Measurements from ENCODE around the gene PEAK1. TPM values are rescaled to one million over a fixed set of nuclear protein-coding genes. Genes with fewer than 3 reads are reported as not detected.

The PEAK1 gene
- total and polyA plus RNA-seq, 4 donors, result 8.6 to 147 (median 40.2) TPM

DNA sequence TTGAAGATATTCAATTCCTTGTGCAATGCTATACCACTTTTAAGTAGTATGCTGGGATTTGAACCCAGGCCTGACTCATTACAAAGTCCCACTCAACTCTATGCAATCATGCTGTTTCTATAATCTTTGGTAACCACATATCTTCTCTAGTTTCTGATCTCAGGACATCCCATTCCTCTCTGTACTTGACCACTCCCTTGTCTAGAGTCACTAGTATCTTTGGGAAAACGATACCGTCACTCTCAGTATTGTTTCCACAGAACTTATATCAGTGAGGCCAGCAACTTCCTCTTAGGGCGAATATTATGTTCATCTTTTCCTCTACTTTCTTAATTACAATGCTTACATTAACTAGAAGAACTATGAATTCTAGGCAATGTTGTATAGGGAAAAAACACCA is 211.7 kb downstream of the PEAK1 start:
- no peak overlapping the region for H3K9ac ChIP-seq (ENCODE audit: insufficient read depth in 1 of 2, low read length in 2 of 2)
- no peak overlapping the region for H3K27ac ChIP-seq (ENCODE audit: low read depth in 1 of 2, low read length in 1 of 2)
- peaks cover 0 to 3% (median 1%) of the 10 kb centered on the region in 4 donors for H3K36me3 ChIP-seq (ENCODE audit: control insufficient read depth in 4 of 4, insufficient read depth in 4 of 4, low read length in 4 of 4)
- H3K4me3 ChIP-seq, result no peak overlapping the region
- WGBS, 2 donors, result 62 to 65% methylated on average over 3 of the region's 3 CpGs
- TF ChIP-seq, protein P1, sequence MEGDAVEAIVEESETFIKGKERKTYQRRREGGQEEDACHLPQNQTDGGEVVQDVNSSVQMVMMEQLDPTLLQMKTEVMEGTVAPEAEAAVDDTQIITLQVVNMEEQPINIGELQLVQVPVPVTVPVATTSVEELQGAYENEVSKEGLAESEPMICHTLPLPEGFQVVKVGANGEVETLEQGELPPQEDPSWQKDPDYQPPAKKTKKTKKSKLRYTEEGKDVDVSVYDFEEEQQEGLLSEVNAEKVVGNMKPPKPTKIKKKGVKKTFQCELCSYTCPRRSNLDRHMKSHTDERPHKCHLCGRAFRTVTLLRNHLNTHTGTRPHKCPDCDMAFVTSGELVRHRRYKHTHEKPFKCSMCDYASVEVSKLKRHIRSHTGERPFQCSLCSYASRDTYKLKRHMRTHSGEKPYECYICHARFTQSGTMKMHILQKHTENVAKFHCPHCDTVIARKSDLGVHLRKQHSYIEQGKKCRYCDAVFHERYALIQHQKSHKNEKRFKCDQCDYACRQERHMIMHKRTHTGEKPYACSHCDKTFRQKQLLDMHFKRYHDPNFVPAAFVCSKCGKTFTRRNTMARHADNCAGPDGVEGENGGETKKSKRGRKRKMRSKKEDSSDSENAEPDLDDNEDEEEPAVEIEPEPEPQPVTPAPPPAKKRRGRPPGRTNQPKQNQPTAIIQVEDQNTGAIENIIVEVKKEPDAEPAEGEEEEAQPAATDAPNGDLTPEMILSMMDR (IDR thresholded peaks at IDR 0.05; ENCODE audit: control extremely low read depth, extremely low read depth), result no peak
- H3K27me3 ChIP-seq (ENCODE audit: control insufficient read depth in 3 of 3, insufficient read depth in 3 of 3, low read length in 2 of 3), result no peaks in the 10 kb centered on the region
- ATAC-seq (ENCODE audit: insufficient read depth, low FRiP score), result no peak
- peaks cover 0 to 2% (median 0%) of the 10 kb centered on the region in 5 donors for H3K4me1 ChIP-seq (ENCODE audit: control insufficient read depth in 5 of 5, insufficient read depth in 5 of 5, low read length in 5 of 5)
- no peaks in the 10 kb centered on the region for H3K9me3 ChIP-seq (ENCODE audit: control insufficient read depth in 4 of 4, insufficient read depth in 3 of 4, low read length in 3 of 4)
- no peak for DNase-seq

DNA sequence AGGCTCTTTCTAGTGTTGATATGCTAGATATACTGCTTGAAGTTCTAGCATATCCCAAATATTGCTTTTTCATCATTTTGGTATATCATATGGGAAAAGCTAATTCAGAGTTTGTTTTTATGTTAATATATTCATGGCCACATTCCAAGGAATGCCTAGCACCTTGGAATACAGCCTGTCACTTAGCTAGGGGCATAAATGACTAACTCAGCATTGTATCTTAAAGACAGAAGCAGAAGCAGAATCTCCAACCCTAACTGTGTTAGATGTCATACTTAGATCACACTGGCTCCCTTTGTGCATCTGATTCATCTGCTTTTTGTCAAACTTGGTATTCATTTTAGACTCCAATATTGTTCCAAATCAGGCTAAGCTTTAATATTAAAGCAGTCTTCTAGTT is 218.2 kb downstream of the PEAK1 start:
- no peak overlapping the region for H3K4me3 ChIP-seq
- no peak for DNase-seq
- peaks cover 0 to 5% (median under 1%) of the 10 kb centered on the region in 4 donors for H3K9me3 ChIP-seq (ENCODE audit: control insufficient read depth in 4 of 4, insufficient read depth in 3 of 4, low read length in 3 of 4)
- no peak overlapping the region for H3K27ac ChIP-seq (ENCODE audit: low read depth in 1 of 2, low read length in 1 of 2)
- H3K9ac ChIP-seq (ENCODE audit: insufficient read depth in 1 of 2, low read length in 2 of 2), result no peak overlapping the region
- peaks cover 2 to 14% (median 12%) of the 10 kb centered on the region in 4 donors for H3K36me3 ChIP-seq (ENCODE audit: control insufficient read depth in 4 of 4, insufficient read depth in 4 of 4, low read length in 4 of 4)
- H3K27me3 ChIP-seq (ENCODE audit: control insufficient read depth in 3 of 3, insufficient read depth in 3 of 3, low read length in 2 of 3), result no peaks in the 10 kb centered on the region
- TF ChIP-seq, protein P1 (IDR thresholded peaks at IDR 0.05; ENCODE audit: control extremely low read depth, extremely low read depth), result no peak
- ATAC-seq (ENCODE audit: insufficient read depth, low FRiP score), result no peak
- H3K4me1 ChIP-seq (ENCODE audit: control insufficient read depth in 5 of 5, insufficient read depth in 5 of 5, low read length in 5 of 5), result peaks cover 0 to 3% (median 0%) of the 10 kb centered on the region in 5 donors

DNA sequence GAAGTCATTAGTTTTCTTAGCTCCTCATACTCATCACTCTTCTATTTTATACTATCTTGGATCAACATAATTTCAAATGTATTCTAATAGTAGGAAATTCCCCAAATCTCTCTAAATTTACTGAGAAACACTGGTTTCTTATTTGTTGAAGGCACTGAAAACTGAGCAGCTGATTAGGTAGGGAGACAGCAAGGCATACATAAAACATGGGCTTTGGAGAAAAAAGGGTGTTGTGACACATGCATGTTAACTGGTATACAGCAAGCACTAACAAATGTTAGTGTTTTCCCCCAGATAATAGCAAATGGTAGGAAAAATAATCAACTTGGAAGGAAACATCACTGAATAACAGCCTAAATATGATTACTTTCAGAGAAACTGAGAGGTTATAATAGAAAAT is 223.5 kb downstream of the PEAK1 start:
- Histone ChIP-seq H3K27me3 (ENCODE audit: control insufficient read depth in 3 of 3, insufficient read depth in 3 of 3, low read length in 2 of 3) (no peaks in the 10 kb centered on the region), H3K36me3 (ENCODE audit: control insufficient read depth in 4 of 4, insufficient read depth in 4 of 4, low read length in 4 of 4) (peaks cover 0 to 19% (median 12%) of the 10 kb centered on the region in 4 donors), H3K9ac (ENCODE audit: insufficient read depth in 1 of 2, low read length in 2 of 2) (no peak overlapping the region), H3K27ac (ENCODE audit: low read depth in 1 of 2, low read length in 1 of 2) (no peak overlapping the region), H3K9me3 (ENCODE audit: control insufficient read depth in 4 of 4, insufficient read depth in 3 of 4, low read length in 3 of 4) (peaks cover 0 to 5% (median under 1%) of the 10 kb centered on the region in 4 donors), H3K4me3 (no peak overlapping the region), H3K4me1 (ENCODE audit: control insufficient read depth in 5 of 5, insufficient read depth in 5 of 5, low read length in 5 of 5) (peaks cover 0 to 13% (median 0%) of the 10 kb centered on the region in 5 donors)
- DNase-seq (no peak), ATAC-seq (ENCODE audit: insufficient read depth, low FRiP score) (no peak)
- TF ChIP-seq, protein P1 (IDR thresholded peaks at IDR 0.05; ENCODE audit: control extremely low read depth, extremely low read depth), result no peak

DNA sequence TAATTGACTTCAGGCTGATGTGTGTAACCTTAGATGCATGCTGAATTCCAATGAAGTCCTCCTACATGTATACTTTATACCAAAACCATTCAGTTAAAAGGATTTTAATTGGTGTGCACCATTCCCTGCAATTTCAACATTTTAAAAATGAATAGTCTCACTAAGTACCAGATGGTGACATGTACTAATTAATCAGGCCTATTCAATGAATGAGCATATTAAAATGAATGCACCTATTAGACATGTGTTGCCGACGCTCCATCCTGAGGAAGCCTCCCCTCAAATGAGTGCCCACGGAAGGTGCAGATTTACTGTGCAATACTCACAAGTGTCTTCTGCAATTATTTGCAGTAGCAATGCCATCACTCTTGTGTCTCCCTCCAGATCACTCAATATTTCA is 224.3 kb downstream of the PEAK1 start:
- Histone ChIP-seq H3K4me1 (ENCODE audit: control insufficient read depth in 5 of 5, insufficient read depth in 5 of 5, low read length in 5 of 5) (peaks cover 0 to 14% (median 1%) of the 10 kb centered on the region in 5 donors), H3K27me3 (ENCODE audit: control insufficient read depth in 3 of 3, insufficient read depth in 3 of 3, low read length in 2 of 3) (no peaks in the 10 kb centered on the region), H3K9me3 (ENCODE audit: control insufficient read depth in 4 of 4, insufficient read depth in 3 of 4, low read length in 3 of 4) (peaks cover 0 to 5% (median under 1%) of the 10 kb centered on the region in 4 donors), H3K9ac (ENCODE audit: insufficient read depth in 1 of 2, low read length in 2 of 2) (no peak overlapping the region), H3K27ac (ENCODE audit: low read depth in 1 of 2, low read length in 1 of 2) (no peak overlapping the region), H3K4me3 (no peak overlapping the region), H3K36me3 (ENCODE audit: control insufficient read depth in 4 of 4, insufficient read depth in 4 of 4, low read length in 4 of 4) (peaks cover 0 to 19% (median 12%) of the 10 kb centered on the region in 4 donors)
- TF ChIP-seq, protein P1 (IDR thresholded peaks at IDR 0.05; ENCODE audit: control extremely low read depth, extremely low read depth), result no peak
- ATAC-seq (ENCODE audit: insufficient read depth, low FRiP score) (no peak), DNase-seq (no peak)
- 94 to 97% methylated on average over 3 of the region's 3 CpGs for WGBS, 2 donors

Data from lung (tissue), 12 donors.